HEK293 (cell line): Measurements from ENCODE around the gene HDAC7.

Experiments used
- CTCF ChIP-seq: fragments of 450-650 bp; formaldehyde crosslinking; IDR thresholded peaks from 2 replicates; pipeline ENCODE4 v1.5.1; 2016; ENCODE audit warnings: missing biosample characterization, missing genetic modification characterization
- ZNF114 ChIP-seq: fragments of 450-650 bp; formaldehyde crosslinking; IDR thresholded peaks from 2 replicates; pipeline ENCODE4 v1.5.0; 2017; ENCODE audit warnings: missing biosample characterization, missing genetic modification characterization
- ZNF311 ChIP-seq: fragments of 450-650 bp; formaldehyde crosslinking; IDR thresholded peaks from 2 replicates; pipeline ENCODE4 v1.5.1; 2017; ENCODE audit warnings: missing biosample characterization, missing genetic modification characterization, borderline replicate concordance
- ZNF777 ChIP-seq: fragments of 450-650 bp; formaldehyde crosslinking; IDR thresholded peaks from 2 replicates; pipeline ENCODE4 v1.5.1; 2017; ENCODE audit warnings: missing biosample characterization, missing genetic modification characterization, borderline replicate concordance
- ZNF791 ChIP-seq: fragments of 450-650 bp; formaldehyde crosslinking; IDR thresholded peaks from 2 replicates; pipeline ENCODE4 v1.5.1; 2016; ENCODE audit warnings: missing biosample characterization, missing genetic modification characterization

DNA sequence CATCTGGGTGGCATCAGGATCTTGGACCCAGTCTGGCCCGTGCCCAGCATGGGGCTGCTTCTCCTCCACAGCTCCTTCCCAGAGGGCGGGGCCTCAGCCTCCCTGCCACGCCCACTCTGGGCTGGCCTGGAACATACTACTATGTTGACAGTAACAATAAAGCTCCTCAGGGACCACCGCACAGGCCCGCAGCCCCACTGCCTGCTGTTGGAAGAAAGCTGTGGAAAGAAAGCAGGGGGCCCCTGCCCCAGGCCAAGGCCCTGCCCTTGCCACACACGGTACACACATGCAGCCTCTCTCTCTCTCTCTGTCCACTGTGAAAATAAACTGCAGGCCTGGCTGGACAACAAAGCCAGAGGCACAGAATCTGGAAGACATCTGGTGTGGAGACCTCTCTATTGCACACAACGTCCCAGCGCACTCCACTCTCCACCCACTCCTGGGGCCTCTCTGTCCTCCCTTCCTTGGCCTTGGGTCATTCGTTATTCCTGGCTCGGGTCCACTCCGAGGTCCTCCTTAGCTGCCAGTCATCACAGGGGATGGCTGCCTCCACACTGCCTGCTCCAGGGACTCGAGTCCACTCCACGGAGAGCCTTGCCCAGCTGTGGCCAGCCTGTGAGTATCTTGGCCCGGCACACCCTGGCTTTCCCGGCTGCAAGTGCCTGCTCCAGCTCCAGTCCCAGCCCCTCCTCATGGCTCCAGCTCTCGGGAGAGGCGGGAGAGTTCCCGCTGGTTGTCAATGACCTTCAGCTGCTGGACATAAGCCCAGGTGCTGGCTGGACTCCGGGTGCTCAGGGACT is 82.6 kb downstream of the HDAC7 start:
- TF ChIP-seq ZNF791 (tag by site-specific recombination): no peak
- TF ChIP-seq CTCF (tag by site-specific recombination): no peak
- TF ChIP-seq ZNF114 (tag by site-specific recombination): no peak
- no peak for TF ChIP-seq ZNF311 (tag by site-specific recombination)
- no peak for TF ChIP-seq ZNF777 (tag by site-specific recombination)
